Limb (tissue), 2 donors: ENCODE results near the gene JAZF1.

Source experiments
- DNase-seq, 2 donors: peaks; one replicate each; pipeline ENCODE4 v3.0.0-alpha.2; 2016; ENCODE audit errors: extremely low spot score in 2 of 2

JAZF1 gene

GRCh38 chr7:28136420-28136819 is 44.2 kb downstream of the JAZF1 start:
- no peak for DNase-seq

GRCh38 chr7:28135760-28136159 is 44.8 kb downstream of the JAZF1 start:
- peak in 1 of 2 donors; percentile 38 for DNase-seq

- no peak for DNase-seq
Observed at GRCh38 chr7:28135315-28135714, 45.3 kb downstream of the JAZF1 start.

GRCh38 chr7:28133872-28134271 is 46.7 kb downstream of the JAZF1 start:
- no peak for DNase-seq

GRCh38 chr7:28132959-28133870 is 47.4 kb downstream of the JAZF1 start:
- DNase-seq = no peak

- no peak for DNase-seq
Observed at GRCh38 chr7:28130277-28130676, 50.3 kb downstream of the JAZF1 start.

GRCh38 chr7:28128608-28129007 is 52.0 kb downstream of the JAZF1 start:
- no peak for DNase-seq

GRCh38 chr7:28126410-28127041 is 54.1 kb downstream of the JAZF1 start:
- DNase-seq = no peak

- DNase-seq = no peak
Observed at GRCh38 chr7:28125431-28126409, 54.9 kb downstream of the JAZF1 start.

- no peak for DNase-seq
Observed at GRCh38 chr7:28124413-28124812, 56.2 kb downstream of the JAZF1 start.

- no peak for DNase-seq
Observed at GRCh38 chr7:28123752-28124151, 56.8 kb downstream of the JAZF1 start.

GRCh38 chr7:28121496-28121895 is 59.1 kb downstream of the JAZF1 start:
- no peak for DNase-seq

GRCh38 chr7:28116041-28116440 is 64.6 kb downstream of the JAZF1 start:
- no peak for DNase-seq

GRCh38 chr7:28115261-28115660 is 65.3 kb downstream of the JAZF1 start:
- DNase-seq = no peak

GRCh38 chr7:28114056-28114455 is 66.5 kb downstream of the JAZF1 start:
- no peak for DNase-seq

- DNase-seq = no peak
Observed at GRCh38 chr7:28112883-28113540, 67.6 kb downstream of the JAZF1 start.

- DNase-seq = no peak
Observed at GRCh38 chr7:28112467-28112866, 68.1 kb downstream of the JAZF1 start.

- peak in 1 of 2 donors; percentile 48 for DNase-seq
Observed at GRCh38 chr7:28112012-28112411, 68.6 kb downstream of the JAZF1 start.

- DNase-seq = no peak
Observed at GRCh38 chr7:28110427-28111012, 70.1 kb downstream of the JAZF1 start.

GRCh38 chr7:28108747-28109146 is 71.8 kb downstream of the JAZF1 start:
- no peak for DNase-seq

GRCh38 chr7:28107960-28108359 is 72.6 kb downstream of the JAZF1 start:
- no peak for DNase-seq
